GM19452 (cell line): ENCODE results near the gene PIK3CG.
"Not testable (repeated sequence)": the region's sequence is repeated elsewhere in the genome, so short reads cannot be mapped to it uniquely, and the experiment has no call there.

ENCODE experiments used
- ATAC-seq: cut with Tn5 transposase; IDR thresholded peaks from one replicate; pipeline ENCODE4 v1.9.1; 2021; ENCODE audit not compliant: unreplicated experiment

The PIK3CG gene

GRCh38 chr7:106885652-106886051 is 20.6 kb downstream of the PIK3CG start:
- ATAC-seq, result no peak

DNA sequence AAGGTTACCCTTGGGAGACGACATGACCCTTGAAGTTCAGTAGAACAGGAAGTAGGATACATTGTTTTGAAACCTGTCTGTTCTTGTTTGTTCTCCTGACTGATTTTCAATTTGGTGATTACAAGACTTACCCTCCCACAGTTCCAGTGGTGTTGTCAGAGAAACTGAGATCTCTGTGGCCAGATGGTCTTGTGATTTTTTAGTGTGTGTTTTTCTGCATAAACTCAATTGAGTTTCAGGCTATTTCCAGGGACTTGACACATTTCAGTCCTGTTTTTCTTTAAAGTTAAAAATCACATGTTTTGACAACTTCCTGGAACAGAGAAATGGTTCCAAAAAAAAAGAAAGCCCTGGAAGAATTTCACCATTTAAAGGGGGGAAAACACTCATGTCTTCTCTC is 22.3 kb downstream of the PIK3CG start:
- peak; percentile 53 for ATAC-seq

GRCh38 chr7:106888204-106888603 is 23.1 kb downstream of the PIK3CG start:
- ATAC-seq, result no peak

DNA sequence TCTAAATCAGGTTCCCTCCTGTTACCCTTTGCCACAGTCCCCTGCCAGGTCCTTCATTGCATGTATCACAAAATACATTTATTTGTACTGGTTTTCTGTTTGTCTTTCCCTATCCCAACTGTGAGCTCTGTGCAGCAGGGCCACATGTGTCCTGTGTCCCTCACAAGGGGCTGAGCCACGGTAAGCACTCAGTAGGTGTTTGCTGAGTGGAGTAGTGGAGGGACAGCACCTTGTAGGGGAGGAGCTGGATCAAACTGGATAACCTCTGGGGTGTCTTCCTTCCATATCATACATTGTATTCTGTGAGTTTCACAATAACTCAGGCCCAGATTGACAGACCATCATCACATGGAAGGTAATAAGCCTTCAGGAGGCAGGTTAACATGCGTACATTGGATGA is 25.9 kb downstream of the PIK3CG start:
- ATAC-seq, result no peak

DNA sequence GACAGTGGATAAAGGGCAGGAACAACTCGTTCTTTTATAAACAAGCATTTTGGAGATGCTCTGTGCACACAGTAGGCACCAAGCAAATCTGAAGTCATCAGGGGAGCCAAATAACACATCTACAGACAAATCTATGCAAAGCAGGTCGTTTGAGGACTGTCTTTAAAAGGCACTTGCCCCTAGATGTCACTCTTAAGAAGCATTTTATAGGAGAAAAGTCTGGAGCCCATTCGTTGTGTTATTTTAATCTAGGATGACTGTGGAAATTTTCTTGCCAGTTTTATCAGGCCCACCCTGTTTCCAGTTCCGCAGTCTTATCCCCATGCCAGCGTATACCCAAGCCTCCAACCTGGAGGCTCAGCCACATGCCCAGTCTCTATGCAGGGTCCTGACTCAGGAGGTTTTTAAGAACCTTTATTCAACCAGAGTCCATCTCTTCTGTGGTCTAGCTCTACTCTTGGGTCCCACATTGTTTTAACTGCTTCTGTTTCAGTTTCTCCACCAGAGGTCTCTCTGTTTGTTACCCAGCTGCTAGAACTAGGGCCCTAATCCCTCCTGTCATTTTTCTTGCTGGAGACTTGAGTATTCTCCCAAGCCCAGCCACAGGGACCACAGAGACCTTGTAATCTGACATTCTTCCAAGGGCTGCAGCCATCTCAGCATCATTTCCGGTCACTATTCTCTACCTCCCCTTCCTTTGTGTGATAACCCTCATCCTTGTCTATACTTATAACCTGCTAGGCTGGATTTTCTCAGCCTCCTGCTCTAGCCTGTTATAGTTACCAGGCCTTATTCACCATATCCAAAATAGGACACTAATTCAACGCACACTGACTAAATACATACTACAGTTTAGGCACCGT is 26.7 kb downstream of the PIK3CG start:
- no peak for ATAC-seq

DNA sequence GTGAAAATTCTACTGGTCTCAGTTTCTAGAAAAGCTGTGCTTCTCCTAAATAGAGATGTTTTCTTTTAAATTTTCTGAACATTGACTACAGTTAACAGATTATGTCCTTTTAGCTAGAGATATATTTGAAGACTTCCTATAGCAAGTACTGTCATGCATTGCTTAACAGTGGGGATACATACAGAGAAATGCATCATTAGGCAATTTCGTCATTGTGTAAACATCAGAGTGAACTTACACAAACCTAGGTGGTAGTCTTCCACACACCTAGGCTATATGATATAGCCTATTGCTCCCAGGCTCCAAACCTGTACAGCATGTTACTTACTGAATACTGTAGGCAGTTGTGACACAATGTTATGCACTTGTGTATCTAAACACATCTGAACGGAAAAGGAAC is 28.5 kb downstream of the PIK3CG start:
- no peak for ATAC-seq

DNA sequence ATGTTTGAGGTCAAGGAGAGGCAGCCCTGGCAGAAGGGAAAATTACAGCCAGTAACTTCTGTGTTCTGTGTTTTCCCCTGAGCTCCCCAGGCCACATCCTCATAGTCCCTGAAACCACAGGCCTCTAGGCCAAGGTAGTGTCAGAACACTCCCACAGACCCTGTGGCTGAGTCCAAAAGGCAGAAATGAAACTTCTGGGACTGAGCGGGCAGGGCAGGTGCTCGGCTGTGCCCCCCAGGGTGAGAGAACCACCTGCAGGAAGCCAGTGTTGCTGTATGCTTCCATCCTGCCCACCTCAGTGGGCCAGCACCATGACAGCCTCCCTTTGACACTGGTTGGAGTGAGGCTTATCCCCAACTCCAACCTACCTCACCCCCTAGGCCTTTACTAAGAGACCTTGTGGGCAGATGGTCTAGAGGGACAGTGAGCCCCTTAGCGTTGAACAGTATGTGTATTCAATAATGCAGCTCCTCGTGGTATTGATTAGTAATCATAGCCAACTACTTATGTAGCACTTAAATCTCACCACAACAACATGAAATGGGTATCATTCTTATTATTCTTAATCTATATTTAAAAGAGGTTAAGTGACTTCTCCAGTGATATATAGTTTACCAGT is 30.3 kb downstream of the PIK3CG start:
- ATAC-seq, result peak; percentile 93

GRCh38 chr7:106896231-106896630 is 31.1 kb downstream of the PIK3CG start:
- no peak for ATAC-seq

DNA sequence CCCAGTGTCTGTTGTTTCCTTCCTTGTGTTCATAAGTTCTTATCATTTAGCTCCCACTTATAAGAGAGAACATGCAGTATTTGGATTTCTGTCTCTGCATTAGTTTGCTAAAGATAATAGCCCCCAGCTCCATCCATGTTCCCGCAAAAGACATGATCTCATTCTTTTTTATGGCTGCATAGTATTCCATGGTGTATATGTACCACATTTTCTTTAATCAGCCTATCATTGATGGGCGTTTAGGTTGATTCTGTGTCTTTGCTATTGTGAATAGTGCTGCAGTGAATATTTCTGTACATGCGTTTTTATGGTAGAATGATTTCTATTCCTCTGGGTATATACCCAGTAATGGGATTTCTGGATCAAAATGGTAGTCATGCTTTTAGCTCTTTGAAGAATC is 32.5 kb downstream of the PIK3CG start:
- not testable (repeated sequence) for ATAC-seq

DNA sequence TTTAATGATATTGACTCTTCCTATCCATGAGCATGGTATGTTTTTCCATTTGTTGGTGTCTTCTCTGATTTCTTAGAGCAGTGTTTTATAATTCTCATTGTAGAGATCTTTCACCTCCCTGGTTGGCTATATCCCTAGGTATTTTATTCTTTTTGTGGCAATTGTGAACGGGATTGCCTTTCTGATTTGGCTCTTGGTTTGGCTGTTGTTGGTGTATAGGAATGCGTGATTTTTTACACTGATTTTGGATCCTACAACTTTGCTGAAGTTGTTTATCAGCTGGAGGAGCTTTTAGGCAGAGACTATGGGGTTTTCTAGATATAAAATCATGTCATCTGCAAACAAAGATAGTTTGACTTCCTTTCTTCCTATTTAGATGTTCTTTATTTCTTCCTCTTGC is 33.9 kb downstream of the PIK3CG start:
- not testable (repeated sequence) for ATAC-seq

GRCh38 chr7:106901828-106902441 is 36.9 kb downstream of the PIK3CG start:
- ATAC-seq, result no peak

GRCh38 chr7:106905734-106906133 is 40.7 kb downstream of the PIK3CG start:
- ATAC-seq, result no peak

DNA sequence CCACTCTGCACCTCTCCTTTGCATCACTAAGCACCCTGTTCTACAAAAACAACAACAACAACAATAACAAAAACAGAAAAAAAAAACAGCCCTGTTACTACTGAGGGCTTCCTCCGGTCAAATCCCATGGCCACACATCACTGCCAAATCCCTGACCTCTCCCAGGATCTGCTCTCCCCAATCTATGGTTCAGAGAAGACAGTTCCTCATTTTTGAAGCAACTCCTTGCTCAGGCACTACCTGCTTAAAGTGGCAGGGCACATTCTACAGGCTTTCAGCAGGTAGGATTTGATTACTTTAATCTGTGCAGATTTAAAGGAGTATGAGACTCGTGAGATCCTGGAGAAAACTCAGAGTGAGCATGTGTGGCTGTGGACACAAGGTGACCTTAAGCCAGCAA is 46.9 kb downstream of the PIK3CG start:
- ATAC-seq, result no peak

DNA sequence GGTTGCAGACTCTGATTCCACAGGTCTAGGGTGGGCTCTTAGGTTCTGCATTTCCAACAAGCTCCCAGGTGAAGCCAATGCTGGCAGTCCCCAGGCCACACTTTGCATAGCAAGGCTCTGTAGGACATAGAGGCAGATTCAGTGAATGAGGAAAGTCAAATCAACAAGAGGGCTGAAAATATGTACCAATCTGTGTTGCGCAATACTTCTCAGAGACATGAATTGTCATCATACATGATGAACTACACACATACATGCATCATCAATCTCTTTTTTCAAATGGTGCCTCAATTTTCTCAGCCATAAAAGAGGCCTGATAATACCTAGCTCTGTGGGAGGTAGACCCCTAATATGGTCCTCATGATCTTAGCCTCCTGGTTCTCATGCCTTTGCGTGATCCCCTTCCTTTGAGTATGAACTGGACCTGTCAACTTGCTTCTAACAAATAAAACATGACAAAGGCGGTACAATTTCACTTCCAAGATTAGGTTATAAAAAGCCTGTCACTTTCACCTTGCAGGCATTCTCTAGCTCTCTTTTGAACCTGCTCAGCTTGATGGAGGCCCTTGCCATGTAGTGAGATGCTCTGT is 49.0 kb downstream of the PIK3CG start:
- no peak for ATAC-seq

GRCh38 chr7:106915407-106915806 is 50.3 kb downstream of the PIK3CG start:
- no peak for ATAC-seq

DNA sequence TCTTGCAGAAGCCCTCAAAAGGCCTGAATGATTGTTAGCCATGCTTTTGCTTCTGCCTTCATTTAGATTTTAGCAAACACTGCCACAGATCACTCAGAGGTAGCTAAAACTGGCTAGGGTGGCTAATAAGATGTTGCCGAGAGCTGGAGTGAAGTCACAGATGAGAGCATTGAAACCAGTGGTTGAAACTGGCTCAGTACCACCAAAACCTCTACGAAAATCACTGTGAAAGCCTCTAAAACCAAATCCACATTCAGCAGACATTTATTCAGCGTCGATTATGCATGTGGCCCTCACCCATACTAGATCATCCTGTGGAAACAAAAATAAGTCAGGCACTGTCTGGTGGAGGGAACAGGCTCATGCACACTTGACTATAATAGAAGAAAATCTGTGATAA is 50.8 kb downstream of the PIK3CG start:
- ATAC-seq, result peak; percentile 98

- no peak for ATAC-seq
These were observed 51.6 kb downstream of the PIK3CG start for GRCh38 chr7:106916679-106917078.

DNA sequence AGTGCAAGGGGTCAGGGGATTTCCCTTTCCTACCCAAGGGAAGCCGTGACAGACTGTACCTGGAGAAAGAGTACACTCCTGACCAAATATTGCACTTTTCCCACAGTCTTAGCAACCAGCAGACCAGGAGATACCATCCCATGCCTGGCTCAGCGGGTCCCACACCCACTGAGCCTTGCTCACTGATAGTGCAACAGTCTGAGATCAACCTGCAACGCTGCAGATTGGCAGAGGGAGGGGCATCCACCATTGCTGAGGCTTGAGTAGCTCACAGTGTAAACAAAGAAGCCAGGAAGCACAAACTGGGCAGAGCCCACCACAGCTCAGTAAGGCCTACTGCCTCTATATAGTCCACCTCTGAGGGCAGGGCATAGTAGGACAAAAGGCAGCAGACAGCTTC is 53.9 kb downstream of the PIK3CG start:
- ATAC-seq, result no peak

DNA sequence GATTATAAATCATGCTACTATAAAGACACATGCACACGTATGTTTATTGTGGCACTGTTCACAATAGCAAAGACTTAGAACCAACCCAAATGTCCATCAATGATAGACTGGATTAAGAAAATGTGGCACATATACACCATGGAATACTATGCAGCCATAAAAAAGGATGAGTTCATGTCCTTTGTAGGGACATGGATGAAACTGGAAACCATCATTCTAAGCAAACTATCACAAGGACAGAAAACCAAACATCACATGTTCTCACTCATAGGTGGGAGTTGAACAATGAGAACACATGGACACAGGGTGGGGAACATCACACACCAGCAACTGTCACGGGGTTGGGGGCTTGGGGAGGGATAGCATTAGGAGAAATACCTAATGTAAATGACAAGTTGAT is 59.4 kb downstream of the PIK3CG start:
- ATAC-seq, result not testable (repeated sequence)

GRCh38 chr7:106926892-106927291 is 61.8 kb downstream of the PIK3CG start:
- ATAC-seq, result no peak

GRCh38 chr7:106927536-106927935 is 62.5 kb downstream of the PIK3CG start:
- ATAC-seq, result no peak

DNA sequence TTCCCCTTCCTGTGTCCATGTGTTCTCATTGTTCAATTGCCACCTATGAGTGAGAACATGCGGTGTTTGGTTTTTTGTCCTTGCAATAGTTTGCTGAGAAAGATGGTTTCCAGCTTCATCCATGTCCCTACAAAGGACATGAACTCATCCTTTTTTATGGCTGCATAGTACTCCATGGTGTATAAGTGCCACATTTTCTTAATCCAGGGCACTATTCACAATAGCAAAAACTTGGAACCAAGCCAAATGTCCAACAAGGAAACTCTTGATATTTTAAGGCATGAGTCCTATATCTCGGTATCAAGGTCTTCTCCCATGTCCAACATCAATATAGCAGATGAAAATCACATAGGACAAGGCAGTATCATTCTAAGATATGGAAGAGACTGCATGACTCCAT is 64.5 kb downstream of the PIK3CG start:
- not testable (repeated sequence) for ATAC-seq
